Skin of body (tissue), 2 donors: ENCODE results near the gene COPS3. TPM values are rescaled to one million over a fixed set of nuclear protein-coding genes. Genes with fewer than 3 reads are reported as not detected.

Experiments
- DNase-seq: peaks from one replicate; lab custom pipeline; 2025; lab: John Stamatoyannopoulos, UW
- total RNA-seq: library from RNA; depleted of rRNA; stranded (reverse); fragments of >200 nt; gene quantifications from one replicate; pipeline ENCODE4 v1.2.3, GENCODE V29; 2014

The COPS3 gene
- total RNA-seq, 1 donor from 2014 or later, result 58.9 TPM

GRCh38 chr17:17221329-17221728, 59.7 kb downstream of the COPS3 start:
- no peak for DNase-seq

DNA sequence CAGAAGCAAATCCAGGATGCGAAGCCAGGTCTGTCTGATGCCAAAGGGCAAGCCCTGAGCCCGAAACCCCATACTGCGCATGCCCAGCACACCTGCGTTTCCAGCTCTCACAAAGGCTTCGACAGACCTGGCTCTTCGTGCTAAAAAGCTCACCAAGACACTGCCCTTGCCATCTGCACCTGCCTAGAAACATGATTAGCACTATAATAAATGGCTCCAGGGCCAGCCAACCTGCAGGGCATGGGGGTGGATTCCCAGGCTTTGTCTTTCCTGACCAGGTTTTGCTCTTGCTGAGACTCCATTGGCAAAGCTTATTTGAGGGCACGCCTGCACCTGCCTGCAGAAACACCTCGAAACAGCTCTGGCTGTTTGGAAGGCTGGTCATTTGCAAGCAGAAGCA, 60.5 kb downstream of the COPS3 start:
- no peak for DNase-seq

DNA sequence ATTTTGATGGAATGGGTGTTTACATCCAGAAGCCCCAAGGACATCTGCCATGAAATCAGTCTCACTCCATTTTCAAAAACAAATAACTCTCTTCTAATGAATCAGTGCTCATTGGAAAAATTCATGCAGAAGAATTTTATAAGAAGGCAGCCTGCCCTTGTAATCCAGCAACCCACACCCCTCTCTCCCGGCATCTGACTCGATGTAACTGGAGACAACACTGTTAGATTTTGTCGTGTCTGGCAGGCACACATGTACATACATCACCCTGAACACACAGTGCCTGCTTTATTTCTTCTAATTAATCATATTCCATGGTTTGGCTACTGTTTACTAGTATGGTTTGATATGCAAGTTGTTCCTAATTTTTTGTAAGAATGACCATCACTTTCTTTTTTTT, 63.1 kb downstream of the COPS3 start:
- no peak for DNase-seq

DNA sequence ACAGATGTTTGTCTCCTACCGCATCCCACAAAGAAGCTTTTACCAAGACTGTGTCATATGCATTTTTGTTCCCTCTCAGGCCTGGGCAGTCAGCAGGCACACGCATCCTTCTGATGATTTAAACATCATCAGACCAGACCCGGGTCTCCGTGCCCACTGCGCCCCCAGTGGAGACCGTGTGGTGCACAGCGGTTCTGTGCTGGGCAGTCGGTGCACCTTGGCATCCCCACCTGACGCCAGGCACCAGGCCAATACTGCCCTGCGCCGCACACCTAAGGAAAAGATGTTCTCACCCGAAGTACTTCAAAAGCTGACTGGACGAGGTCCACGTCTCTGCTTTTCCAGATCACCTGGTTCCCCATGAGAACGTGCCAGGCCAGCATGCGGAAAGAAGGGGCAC, 64.3 kb downstream of the COPS3 start:
- DNase-seq, result no peak

- DNase-seq, result no peak
Measured at GRCh38 chr17:17216236-17216635, 64.8 kb downstream of the COPS3 start.

DNA sequence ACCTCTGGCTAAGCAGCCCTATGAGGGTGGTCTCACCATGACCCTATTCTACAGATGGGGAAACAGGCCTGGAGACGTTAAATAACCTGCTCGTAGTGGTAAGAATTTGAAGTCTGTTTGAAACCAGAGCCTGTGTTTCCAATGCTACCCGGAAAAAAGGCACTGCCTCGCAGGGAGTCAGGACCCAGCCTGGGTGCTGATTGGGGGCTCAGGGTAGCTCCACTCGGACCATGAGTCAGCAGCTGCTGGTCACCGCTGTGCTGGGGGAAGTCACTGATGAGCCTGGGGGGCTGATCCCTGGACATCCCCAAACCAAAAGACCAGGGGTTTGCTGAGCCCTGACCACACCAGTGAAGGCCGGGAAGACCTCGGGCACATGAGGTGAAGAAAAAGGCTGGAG, 65.5 kb downstream of the COPS3 start:
- no peak for DNase-seq

DNA sequence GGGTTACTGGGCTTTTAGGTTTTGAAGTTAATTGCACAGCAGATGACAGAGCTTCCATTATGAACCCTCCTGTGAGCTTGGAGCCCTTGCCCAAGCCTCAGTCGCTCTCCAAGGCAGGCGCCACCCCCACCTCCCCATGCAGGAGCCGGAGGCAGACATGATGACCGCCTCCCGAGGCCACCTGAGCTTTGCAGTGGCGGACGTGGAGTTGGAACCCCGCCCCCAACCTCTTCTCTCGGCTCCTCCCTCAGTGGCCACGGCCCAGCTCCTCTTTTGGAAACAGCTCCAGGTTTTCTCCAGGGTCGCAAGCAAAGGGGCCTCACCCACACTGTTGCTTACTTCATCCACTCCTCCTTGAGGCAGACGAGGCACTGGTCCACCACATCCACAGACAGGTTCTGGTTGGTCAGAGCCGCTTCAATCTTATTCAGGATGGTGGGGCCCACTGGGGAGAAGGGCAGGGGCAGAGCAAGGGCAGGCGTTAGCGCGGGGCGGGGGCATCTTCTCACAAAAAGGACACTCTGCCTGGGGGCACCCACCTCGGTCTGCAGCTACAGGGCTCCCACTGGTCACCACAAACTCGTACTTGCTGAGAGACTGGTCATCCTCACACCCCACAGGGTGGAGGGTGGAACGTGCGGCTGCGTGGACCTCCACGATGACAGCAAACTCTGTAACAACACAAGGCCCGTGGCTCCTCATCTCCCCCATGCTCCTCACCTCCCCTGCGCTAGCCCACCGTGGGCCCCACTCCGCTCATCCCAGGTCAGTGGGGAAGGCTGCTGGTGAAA, 66.2 kb downstream of the COPS3 start:
- no peak for DNase-seq

DNA sequence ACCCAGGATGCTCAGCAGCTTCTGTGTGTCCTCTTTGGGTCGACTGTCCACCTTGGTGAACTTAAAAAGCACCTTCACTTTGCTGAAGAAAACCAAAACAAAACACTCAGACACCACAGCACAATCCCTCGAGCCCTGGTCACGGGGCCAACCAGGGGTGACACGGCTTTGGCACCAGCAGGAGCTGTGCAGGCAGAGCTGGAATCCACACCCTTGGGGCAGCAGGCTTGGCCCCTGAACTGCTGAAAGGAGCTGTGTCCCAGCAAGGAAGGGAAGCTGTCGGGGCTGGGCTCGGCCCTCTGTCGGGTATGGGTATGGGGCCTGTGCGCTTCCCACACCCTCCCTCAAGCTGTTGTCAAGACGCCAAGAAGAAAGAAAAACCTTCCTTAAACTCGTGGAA, 67.3 kb downstream of the COPS3 start:
- no peak for DNase-seq

- DNase-seq, result no peak
Measured at GRCh38 chr17:17207998-17208397, 73.0 kb downstream of the COPS3 start.

GRCh38 chr17:17206913-17207335, 74.1 kb downstream of the COPS3 start:
- no peak for DNase-seq

GRCh38 chr17:17206124-17206912, 74.7 kb downstream of the COPS3 start, which contains the start of gene PLD6:
TSS of gene PLD6 (minus strand) at chr17:17206333. CDS start at chr17:17206286, 47 bp downstream.
- peak; percentile 45 for DNase-seq

DNA sequence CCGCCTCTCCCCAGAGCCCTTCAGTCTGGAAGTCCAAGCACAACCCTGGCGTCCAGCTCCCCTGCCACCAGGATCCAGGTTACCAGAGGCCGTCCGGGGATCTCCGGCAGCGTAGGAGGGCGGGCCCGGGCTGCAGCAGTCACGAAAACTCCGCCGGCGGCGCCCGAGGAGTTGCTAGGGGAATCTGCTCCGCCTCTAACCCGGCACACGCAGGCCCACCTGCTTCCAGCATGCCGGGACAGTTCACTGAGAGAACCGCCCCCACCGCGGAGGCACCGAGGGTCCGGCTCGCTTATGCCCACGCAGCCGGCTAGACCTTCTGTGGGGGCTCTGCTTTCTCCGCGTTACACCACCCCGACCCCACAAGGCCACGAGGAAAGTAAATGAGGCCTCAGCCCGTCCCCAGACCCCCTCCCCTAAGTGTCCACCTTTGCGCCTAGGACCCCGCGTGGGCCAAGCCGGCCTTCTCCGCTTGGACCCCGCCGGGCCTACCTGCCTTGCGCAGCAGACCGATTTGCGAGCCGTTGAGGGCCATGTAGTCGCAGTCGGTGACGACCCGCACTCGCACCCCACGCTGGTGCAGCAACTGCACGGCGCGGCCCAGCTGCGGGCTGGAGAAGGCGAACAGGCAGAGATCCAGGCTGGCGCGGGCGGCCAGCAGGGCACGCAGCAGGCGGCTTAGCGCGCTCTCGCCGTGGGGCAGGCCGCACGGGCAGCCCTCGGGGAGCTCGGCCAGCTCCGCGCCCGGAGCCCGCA, 75.5 kb downstream of the COPS3 start:
- DNase-seq, result no peak

DNA sequence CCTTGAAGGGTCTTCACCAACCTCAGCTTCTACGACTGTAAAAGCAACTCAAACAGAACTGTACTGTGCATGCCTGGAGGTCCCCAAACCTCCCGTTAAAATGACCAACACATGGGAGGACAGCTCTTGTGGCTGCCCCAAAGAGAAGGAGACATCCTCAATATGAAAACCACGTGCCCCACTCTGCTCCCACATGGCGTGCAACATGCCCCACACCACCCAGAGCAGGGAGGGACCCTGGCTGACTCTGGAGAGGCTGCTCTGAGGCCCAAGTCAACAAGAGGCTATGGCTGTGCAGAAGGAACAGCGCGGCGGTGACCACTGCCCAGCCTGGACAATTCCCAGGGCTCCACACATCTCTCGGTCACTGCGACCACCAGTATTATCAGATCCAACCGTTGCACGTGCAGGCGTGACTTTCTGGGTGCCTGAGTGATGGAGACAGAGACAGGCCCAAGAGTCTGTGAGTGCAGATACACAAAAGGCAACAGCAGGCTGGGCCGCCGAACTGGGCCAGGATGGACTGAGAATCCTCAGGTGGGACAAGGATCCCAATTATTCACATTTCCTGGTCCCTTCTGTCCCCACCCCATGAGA, 76.3 kb downstream of the COPS3 start:
- no peak for DNase-seq

DNA sequence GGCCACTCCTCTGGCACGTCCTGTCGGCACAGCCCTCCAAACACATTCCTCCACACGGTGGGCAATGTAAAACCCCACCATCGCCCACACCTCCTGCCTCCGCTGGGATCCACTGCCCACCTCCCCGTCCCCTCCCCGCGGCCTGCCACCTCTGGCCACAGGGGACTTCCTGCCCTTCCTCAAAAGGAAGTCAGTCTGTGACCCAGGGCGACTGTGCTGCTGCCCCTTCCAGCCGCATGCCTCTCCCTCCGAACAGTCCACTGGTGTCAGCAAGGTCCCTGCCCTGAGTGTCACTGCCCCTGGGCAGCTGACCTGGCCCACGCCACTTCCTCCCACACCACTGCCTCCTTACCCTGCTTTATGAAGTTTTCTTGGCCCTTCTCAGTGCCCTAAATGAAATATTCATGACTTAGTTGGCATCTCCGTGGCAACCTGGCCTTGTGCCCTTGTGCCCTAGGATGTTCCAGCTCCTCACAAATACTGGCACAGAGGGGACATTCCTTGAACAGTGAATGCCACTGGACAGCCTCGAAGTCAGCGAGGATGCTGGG, 76.9 kb downstream of the COPS3 start:
- DNase-seq, result no peak

DNA sequence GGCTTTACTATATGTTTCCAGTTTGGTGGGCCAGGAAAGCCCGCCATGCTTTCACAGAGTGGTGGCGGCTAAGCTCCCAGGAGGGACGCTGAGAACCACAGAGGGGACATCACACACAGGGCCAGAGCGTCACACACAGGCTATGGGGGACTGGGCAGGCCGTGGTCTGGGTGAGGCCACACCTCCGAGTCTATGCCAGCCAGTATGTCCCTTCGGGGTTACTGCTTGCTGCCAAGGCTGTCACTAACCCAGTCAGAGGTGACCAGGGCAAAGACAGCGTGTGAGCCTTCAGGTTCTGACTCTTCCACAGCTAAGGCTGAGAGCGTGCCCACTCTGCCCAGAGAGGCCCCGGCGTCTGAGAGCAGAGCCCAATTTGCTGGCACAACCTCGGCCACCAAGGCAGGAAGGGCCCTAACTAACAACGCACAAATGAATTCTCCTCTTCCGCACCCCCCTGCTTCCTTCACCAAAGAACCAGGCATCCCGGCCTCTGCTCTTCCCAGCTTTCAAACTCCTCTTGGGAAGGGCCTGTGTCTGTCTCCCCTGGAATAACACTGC, 77.8 kb downstream of the COPS3 start:
- no peak for DNase-seq

GRCh38 chr17:17201907-17202306, 79.1 kb downstream of the COPS3 start:
- DNase-seq, result no peak

GRCh38 chr17:17201271-17201670, 79.8 kb downstream of the COPS3 start:
- DNase-seq, result no peak

DNA sequence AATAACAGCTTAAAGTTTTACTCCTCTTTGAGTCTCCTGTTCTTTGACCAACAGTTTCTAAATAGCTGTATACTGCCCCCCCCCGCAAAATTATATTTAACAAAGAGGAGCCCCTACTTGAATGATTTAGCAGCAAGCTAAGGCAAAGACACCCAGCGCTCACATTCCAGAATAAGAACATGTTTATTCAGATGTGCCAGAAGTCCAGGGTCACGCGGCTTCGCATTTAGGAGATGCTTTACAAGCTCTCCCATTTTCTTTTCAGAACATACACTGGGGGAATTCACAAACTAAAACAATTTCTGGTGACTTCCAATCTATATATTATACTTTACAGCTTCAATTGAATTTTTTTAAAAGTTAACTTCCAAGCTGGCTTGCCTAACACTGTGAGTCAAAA, 80.2 kb downstream of the COPS3 start:
- no peak for DNase-seq

DNA sequence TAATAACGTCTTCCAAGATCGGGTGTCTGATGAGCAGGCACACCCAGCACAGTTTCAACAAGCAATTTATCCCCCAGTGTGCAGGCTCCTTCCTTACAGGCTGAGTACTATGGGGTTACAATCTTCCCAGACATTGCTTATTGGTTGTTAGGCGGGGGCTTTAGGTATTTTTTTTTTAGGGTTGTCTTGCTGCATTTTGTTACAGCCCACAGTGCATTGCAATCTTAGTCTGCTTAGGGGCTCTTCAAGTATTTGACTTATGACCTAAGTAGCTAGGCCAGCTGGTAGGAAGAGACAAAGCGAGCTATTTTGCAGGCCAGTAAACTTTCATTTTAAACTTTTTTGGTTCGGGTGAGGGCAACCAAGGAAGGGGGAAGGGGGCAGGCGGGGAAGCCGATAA, 80.7 kb downstream of the COPS3 start:
- DNase-seq, result no peak

- no peak for DNase-seq
Measured at GRCh38 chr17:17198281-17198680, 82.8 kb downstream of the COPS3 start.

DNA sequence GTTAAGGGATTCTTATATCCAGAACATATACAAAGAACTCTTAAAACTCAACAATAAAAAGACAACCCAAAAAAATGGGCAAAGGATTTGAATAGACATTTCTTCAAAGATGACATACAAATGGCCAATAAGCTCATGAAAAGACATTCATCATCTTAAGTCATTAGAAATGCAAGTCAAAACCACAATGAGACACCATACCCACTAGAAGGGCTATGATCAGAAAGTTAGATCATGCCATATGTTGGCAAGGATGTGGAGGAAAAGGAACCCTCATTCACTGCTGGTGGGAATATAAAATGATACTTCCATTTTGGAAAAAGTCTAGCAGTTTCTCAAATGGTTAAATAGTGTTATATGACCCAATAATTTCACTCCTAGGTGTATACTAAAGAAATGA, 84.3 kb downstream of the COPS3 start:
- DNase-seq, result no peak
